CD4-positive, alpha-beta memory T cell (primary cell): ENCODE data around the gene SLITRK3. TPM values are rescaled to one million over a fixed set of nuclear protein-coding genes. Genes with fewer than 3 reads are reported as not detected.

Source experiments
- CTCF ChIA-PET: fragments of 350-600 bp; sonication (Branson Sonifier 250); formaldehyde crosslinking; loops from one replicate; lab custom pipeline; 2021; ENCODE audit warnings: inconsistent platforms; ENCODE audit not compliant: partially characterized antibody; lab: Charles Lee
- POLR2A ChIA-PET: fragments of 350-600 bp; sonication (Branson Sonifier 250); formaldehyde crosslinking; loops from one replicate; lab custom pipeline; 2021; ENCODE audit not compliant: partially characterized antibody; lab: Charles Lee
- DNase-seq, 5 donors: peaks; one replicate each; pipeline versions ENCODE4 v3.0.0 to v3.0.0-alpha.2; 2020 to 2022; ENCODE audit warnings: mixed read lengths in 1 of 5
- H3K27ac ChIP-seq: one replicate; pipeline ENCODE4 v1.7.0; 2013; ENCODE audit warnings: low read depth, low read length
- H3K27me3 ChIP-seq: 2 replicates; pipeline ENCODE4 v1.7.0; 2013; ENCODE audit warnings: mild to moderate bottlenecking, low read length, moderate library complexity; ENCODE audit not compliant: insufficient read depth
- H3K36me3 ChIP-seq: 2 replicates; pipeline ENCODE4 v1.7.0; 2013; ENCODE audit warnings: mild to moderate bottlenecking, low read length, moderate library complexity; ENCODE audit not compliant: insufficient read depth
- H3K4me1 ChIP-seq: 2 replicates; pipeline ENCODE4 v1.7.0; 2013; ENCODE audit warnings: mild to moderate bottlenecking, low read length, moderate library complexity; ENCODE audit not compliant: insufficient read depth
- H3K4me3 ChIP-seq, 2 donors: one replicate each; pipeline ENCODE4 v1.7.0; 2013; ENCODE audit warnings: low read length in 2 of 2, mild to moderate bottlenecking in 1 of 2
- H3K9me3 ChIP-seq, 2 donors: one replicate each; pipeline ENCODE4 v1.7.0; 2013; ENCODE audit warnings: low read length in 2 of 2, control low read depth in 1 of 2; ENCODE audit not compliant: control insufficient read depth in 1 of 2
- H3K27ac Mint-ChIP-seq, 7 donors: one replicate each; pipeline ENCODE4 v1.8.0; 2020 to 2021; ENCODE audit warnings: mixed read lengths in 7 of 7, mild to moderate bottlenecking in 6 of 7, inconsistent platforms in 3 of 7, moderate library complexity in 3 of 7
- H3K27me3 Mint-ChIP-seq, 2 donors: one replicate each; pipeline ENCODE4 v1.8.0; 2020 to 2021; ENCODE audit warnings: mixed read lengths in 2 of 2
- H3K36me3 Mint-ChIP-seq, 2 donors: one replicate each; pipeline ENCODE4 v1.8.0; 2020 to 2021; ENCODE audit warnings: mixed read lengths in 2 of 2, inconsistent platforms in 1 of 2, mild to moderate bottlenecking in 1 of 2
- H3K4me1 Mint-ChIP-seq, 4 donors: one replicate each; pipeline ENCODE4 v1.8.0; 2020 to 2021; ENCODE audit warnings: mixed read lengths in 4 of 4, mild to moderate bottlenecking in 1 of 4
- H3K4me3 Mint-ChIP-seq, 8 donors: one replicate each; pipeline ENCODE4 v1.8.0; 2020 to 2021; ENCODE audit warnings: mixed read lengths in 8 of 8, mild to moderate bottlenecking in 7 of 8, moderate library complexity in 6 of 8, inconsistent platforms in 3 of 8
- H3K9me3 Mint-ChIP-seq, 8 donors: one replicate each; pipeline ENCODE4 v1.8.0; 2020 to 2021; ENCODE audit warnings: mixed read lengths in 8 of 8, mild to moderate bottlenecking in 5 of 8, inconsistent platforms in 3 of 8, moderate library complexity in 1 of 8
- intact Hi-C: fragments of 100-400 bp; cut with micrococcal nuclease; formaldehyde crosslinking; loops from one replicate; pipeline ENCODE4 v1.15.1; 2023
- polyA plus RNA-seq, 2 donors: library from polyadenylated mRNA; unstranded; fragments of 300-500 nt; fragmentation: Illumina TruSeq; gene quantifications; one replicate each; pipeline ENCODE4 v1.2.3, GENCODE V29; 2021
- total RNA-seq, 2 experiments: library from RNA; stranded (reverse); gene quantifications; one replicate each; pipeline ENCODE4 v1.2.3, GENCODE V29; 2021

SLITRK3 gene
- total and polyA plus RNA-seq, 4 experiments from 2014 or later, result not detected

DNA sequence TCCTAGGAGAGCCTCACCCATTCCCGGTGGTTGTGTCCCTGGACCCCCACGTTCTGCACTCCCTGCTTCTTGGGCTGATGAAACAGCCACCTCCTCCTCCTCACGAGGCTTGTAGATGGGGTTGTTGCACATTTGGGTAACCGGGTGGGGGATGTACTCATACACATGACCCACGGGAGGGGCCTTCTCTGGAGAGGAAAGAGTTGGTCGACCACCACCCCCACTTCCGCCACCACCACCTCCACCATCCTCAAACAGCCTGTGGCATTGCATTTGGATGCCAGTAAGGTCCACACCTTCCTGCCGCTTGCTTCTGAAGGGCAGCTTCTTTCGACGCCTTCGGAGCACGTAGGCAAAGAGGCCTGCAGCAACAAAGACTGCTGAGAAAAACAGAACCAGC is 7.7 kb downstream of the SLITRK3 start:
- intact Hi-C loops, result no loop called here
- H3K27me3 ChIP-seq, result no peaks in the 10 kb centered on the region
- H3K9me3 ChIP-seq, result no peaks in the 10 kb centered on the region
- Mint-ChIP-seq H3K9me3 (peaks cover 0 to 3% (median 0%) of the 10 kb centered on the region in 8 donors), H3K4me1 (peaks cover 0 to 6% (median 2%) of the 10 kb centered on the region in 4 donors), H3K27me3 (peaks cover 8 to 14% of the 10 kb centered on the region in 2 donors), H3K4me3 (no peak overlapping the region), H3K27ac (no peak overlapping the region), H3K36me3 (no peaks in the 10 kb centered on the region)
- H3K4me3 ChIP-seq, result no peak overlapping the region
- no peak for DNase-seq
- no peak overlapping the region for H3K27ac ChIP-seq
- ChIA-PET CTCF (no interaction called here), POLR2A (no interaction called here)
- no peaks in the 10 kb centered on the region for H3K4me1 ChIP-seq
- H3K36me3 ChIP-seq, result no peaks in the 10 kb centered on the region

GRCh38 chr3:165185707-165186327 is 10.4 kb downstream of the SLITRK3 start:
- peaks cover 0 to 6% of the 10 kb centered on the region in 2 donors for H3K27me3 Mint-ChIP-seq
- ChIA-PET CTCF (no interaction called here), POLR2A (no interaction called here)
- H3K4me3 Mint-ChIP-seq, result no peak overlapping the region
- H3K9me3 ChIP-seq, result no peaks in the 10 kb centered on the region
- peak in 2 of 5 donors; percentile 12 to 19 for DNase-seq
- no peaks in the 10 kb centered on the region for H3K36me3 Mint-ChIP-seq
- no peak overlapping the region for H3K27ac Mint-ChIP-seq
- no peaks in the 10 kb centered on the region for H3K4me1 ChIP-seq
- H3K27me3 ChIP-seq, result no peaks in the 10 kb centered on the region
- no peak overlapping the region for H3K4me3 ChIP-seq
- H3K9me3 Mint-ChIP-seq, result peaks cover 0 to 2% (median 0%) of the 10 kb centered on the region in 8 donors
- H3K36me3 ChIP-seq, result no peaks in the 10 kb centered on the region
- intact Hi-C loops, result no loop called here
- H3K4me1 Mint-ChIP-seq, result no peaks in the 10 kb centered on the region
- H3K27ac ChIP-seq, result no peak overlapping the region

GRCh38 chr3:165181556-165181955 is 14.6 kb downstream of the SLITRK3 start:
- no peak for DNase-seq
- H3K36me3 Mint-ChIP-seq, result no peaks in the 10 kb centered on the region
- H3K4me3 ChIP-seq, result no peak overlapping the region
- ChIA-PET POLR2A (no interaction called here), CTCF (no interaction called here)
- no peak overlapping the region for H3K27ac ChIP-seq
- no peaks in the 10 kb centered on the region for H3K27me3 ChIP-seq
- no peaks in the 10 kb centered on the region for H3K9me3 Mint-ChIP-seq
- intact Hi-C loops, result no loop called here
- H3K36me3 ChIP-seq, result no peaks in the 10 kb centered on the region
- no peak overlapping the region for H3K4me3 Mint-ChIP-seq
- H3K9me3 ChIP-seq, result no peaks in the 10 kb centered on the region
- no peak overlapping the region for H3K27ac Mint-ChIP-seq
- H3K4me1 ChIP-seq, result no peaks in the 10 kb centered on the region
- H3K4me1 Mint-ChIP-seq, result no peaks in the 10 kb centered on the region
- no peaks in the 10 kb centered on the region for H3K27me3 Mint-ChIP-seq

GRCh38 chr3:165170236-165170635 is 25.9 kb downstream of the SLITRK3 start:
- Histone ChIP-seq H3K4me3 (no peak overlapping the region), H3K36me3 (no peaks in the 10 kb centered on the region), H3K4me1 (no peaks in the 10 kb centered on the region), H3K27ac (no peak overlapping the region), H3K9me3 (no peaks in the 10 kb centered on the region), H3K27me3 (no peaks in the 10 kb centered on the region)
- peaks cover 0 to 5% (median 2%) of the 10 kb centered on the region in 8 donors for H3K9me3 Mint-ChIP-seq
- no peak for DNase-seq
- H3K36me3 Mint-ChIP-seq, result no peaks in the 10 kb centered on the region
- no peak overlapping the region for H3K27ac Mint-ChIP-seq
- no peak overlapping the region for H3K4me3 Mint-ChIP-seq
- CTCF ChIA-PET, result no interaction called here
- no peaks in the 10 kb centered on the region for H3K27me3 Mint-ChIP-seq
- POLR2A ChIA-PET, result no interaction called here
- H3K4me1 Mint-ChIP-seq, result no peaks in the 10 kb centered on the region
- intact Hi-C loops, result no loop called here

DNA sequence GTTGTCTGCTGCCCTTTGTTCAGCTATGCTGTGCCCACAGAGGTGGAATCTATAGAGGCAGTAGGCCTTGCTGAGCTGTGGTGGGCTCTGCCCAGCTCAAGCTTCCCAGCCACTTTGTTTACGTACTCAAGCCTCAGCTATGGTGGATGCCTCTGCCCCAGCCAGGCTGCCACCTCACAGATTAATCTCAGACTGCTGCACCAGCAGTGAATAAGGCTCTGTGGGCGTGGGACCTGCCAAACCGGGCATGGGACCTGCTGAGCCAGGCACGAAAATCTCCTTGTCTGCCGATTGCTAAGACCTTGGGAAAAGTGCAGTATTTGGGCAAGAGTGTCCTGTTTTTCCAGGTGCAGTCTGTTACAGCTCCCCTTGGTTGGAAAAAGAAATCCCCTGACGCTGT is 26.8 kb downstream of the SLITRK3 start:
- ChIA-PET CTCF (no interaction called here), POLR2A (no interaction called here)
- DNase-seq, result no peak
- no peaks in the 10 kb centered on the region for H3K27me3 ChIP-seq
- H3K36me3 Mint-ChIP-seq, result no peaks in the 10 kb centered on the region
- H3K4me3 ChIP-seq, result no peak overlapping the region
- no peak overlapping the region for H3K27ac ChIP-seq
- peaks cover 0 to 5% (median 2%) of the 10 kb centered on the region in 8 donors for H3K9me3 Mint-ChIP-seq
- no peak overlapping the region for H3K27ac Mint-ChIP-seq
- no peaks in the 10 kb centered on the region for H3K4me1 Mint-ChIP-seq
- no peaks in the 10 kb centered on the region for H3K9me3 ChIP-seq
- no peaks in the 10 kb centered on the region for H3K27me3 Mint-ChIP-seq
- intact Hi-C loops, result no loop called here
- no peak overlapping the region for H3K4me3 Mint-ChIP-seq
- no peaks in the 10 kb centered on the region for H3K4me1 ChIP-seq
- H3K36me3 ChIP-seq, result no peaks in the 10 kb centered on the region

- no peaks in the 10 kb centered on the region for H3K27me3 ChIP-seq
- no peak overlapping the region for H3K27ac Mint-ChIP-seq
- H3K27ac ChIP-seq, result no peak overlapping the region
- intact Hi-C loops, result no loop called here
- H3K4me1 Mint-ChIP-seq, result no peaks in the 10 kb centered on the region
- no peaks in the 10 kb centered on the region for H3K36me3 ChIP-seq
- no peaks in the 10 kb centered on the region for H3K9me3 ChIP-seq
- no peaks in the 10 kb centered on the region for H3K36me3 Mint-ChIP-seq
- no peak overlapping the region for H3K4me3 ChIP-seq
- ChIA-PET POLR2A (no interaction called here), CTCF (no interaction called here)
- H3K4me1 ChIP-seq, result no peaks in the 10 kb centered on the region
- H3K4me3 Mint-ChIP-seq, result no peak overlapping the region
- peaks cover 0 to 4% (median under 1%) of the 10 kb centered on the region in 8 donors for H3K9me3 Mint-ChIP-seq
- no peak for DNase-seq
- no peaks in the 10 kb centered on the region for H3K27me3 Mint-ChIP-seq
Observed at GRCh38 chr3:165162883-165163282, 33.3 kb downstream of the SLITRK3 start.

DNA sequence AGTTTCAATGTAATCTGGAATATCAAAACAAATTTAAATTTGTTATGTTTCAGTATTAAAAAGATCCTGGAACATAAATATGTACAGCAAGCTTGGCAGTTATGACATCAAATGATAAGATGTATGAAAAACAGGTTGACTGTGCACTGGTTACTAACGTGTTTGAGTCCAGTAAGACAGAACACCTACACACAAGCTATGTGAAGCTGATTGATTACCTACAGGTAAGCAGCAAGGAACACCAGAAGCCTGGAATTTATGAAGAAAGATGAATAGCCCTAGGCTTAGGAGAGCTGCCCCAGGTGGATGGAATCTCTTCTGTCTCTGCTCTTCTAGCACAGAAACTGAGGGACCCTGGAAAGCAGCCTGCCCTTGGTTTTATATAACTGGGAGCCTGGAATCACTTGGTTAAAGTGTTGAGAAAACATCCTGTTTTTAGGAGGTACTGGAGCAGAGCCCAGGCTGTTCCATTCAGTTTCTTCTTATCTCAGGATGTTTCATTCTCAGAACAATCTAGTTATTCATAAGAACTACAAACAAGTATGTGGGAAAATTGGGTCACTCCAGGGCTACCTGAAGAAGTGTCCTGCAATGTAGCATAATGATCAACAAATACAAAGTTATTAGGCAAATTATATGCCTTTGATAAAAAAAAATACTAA is 36.3 kb downstream of the SLITRK3 start:
- H3K4me1 ChIP-seq, result no peaks in the 10 kb centered on the region
- H3K36me3 ChIP-seq, result no peaks in the 10 kb centered on the region
- ChIA-PET POLR2A (no interaction called here), CTCF (no interaction called here)
- DNase-seq, result no peak
- intact Hi-C loops, result no loop called here
- no peaks in the 10 kb centered on the region for H3K9me3 ChIP-seq
- no peaks in the 10 kb centered on the region for H3K27me3 ChIP-seq
- H3K4me3 ChIP-seq, result no peak overlapping the region
- no peak overlapping the region for H3K4me3 Mint-ChIP-seq
- H3K27me3 Mint-ChIP-seq, result no peaks in the 10 kb centered on the region
- H3K4me1 Mint-ChIP-seq, result no peaks in the 10 kb centered on the region
- H3K27ac ChIP-seq, result no peak overlapping the region
- H3K27ac Mint-ChIP-seq, result no peak overlapping the region
- no peaks in the 10 kb centered on the region for H3K36me3 Mint-ChIP-seq
- H3K9me3 Mint-ChIP-seq, result peaks cover 0 to 3% (median 0%) of the 10 kb centered on the region in 8 donors
